Fibroblast of lung (primary cell): Measurements from ENCODE around the gene BRINP2. TPM values are rescaled to one million over a fixed set of nuclear protein-coding genes. Genes with fewer than 3 reads are reported as not detected.

Source experiments
- DNase-seq, 2 donors: peaks; one replicate each; pipeline versions ENCODE4 v3.0.0 to v3.0.0-alpha.2; 2010; ENCODE audit warnings: low read depth in 2 of 2
- H2AFZ ChIP-seq: 2 replicates; pipeline ENCODE4 v1.5.1; 2012; ENCODE audit warnings: low read length, control low read depth, inconsistent platforms
- H3K27ac ChIP-seq: 2 replicates; pipeline ENCODE4 v1.5.1; 2011; ENCODE audit warnings: low read length, control low read depth; ENCODE audit not compliant: insufficient read depth
- H3K27me3 ChIP-seq: 2 replicates; pipeline ENCODE4 v1.5.1; 2011; ENCODE audit warnings: mild to moderate bottlenecking, low read length; ENCODE audit not compliant: control insufficient read depth, insufficient read depth
- H3K36me3 ChIP-seq: 2 replicates; pipeline ENCODE4 v1.5.1; 2011; ENCODE audit warnings: low read length; ENCODE audit not compliant: control insufficient read depth, insufficient read depth
- H3K4me1 ChIP-seq: 2 replicates; pipeline ENCODE4 v1.5.1; 2011; ENCODE audit warnings: low read length; ENCODE audit not compliant: control insufficient read depth, insufficient read depth; ENCODE audit errors: extremely low read depth
- H3K4me2 ChIP-seq: 2 replicates; pipeline ENCODE4 v1.5.1; 2011; ENCODE audit warnings: low read length, control low read depth; ENCODE audit not compliant: insufficient read depth; ENCODE audit errors: extremely low read depth
- H3K4me3 ChIP-seq, 4 experiments: fragments of 200-600 bp in 1 of 4; sonication (generic) in 1 of 4; replicated peaks in 1 of 4; 2 replicates each; pipeline ENCODE4 v1.5.1; 2011 to 2016; ENCODE audit warnings: low read length in 4 of 4, low read depth in 3 of 4, mild to moderate bottlenecking in 3 of 4, control low read depth in 2 of 4, inconsistent platforms in 1 of 4, mixed read lengths in 1 of 4; ENCODE audit not compliant: insufficient read depth in 1 of 4; ENCODE audit errors: control extremely low read depth in 1 of 4
- H3K79me2 ChIP-seq: 2 replicates; pipeline ENCODE4 v1.5.1; 2012; ENCODE audit warnings: mild to moderate bottlenecking, low read length, inconsistent platforms; ENCODE audit not compliant: control insufficient read depth, insufficient read depth
- H3K9ac ChIP-seq: 2 replicates; pipeline ENCODE4 v1.5.1; 2011; ENCODE audit warnings: mild to moderate bottlenecking, low read length, control low read depth; ENCODE audit not compliant: insufficient read depth
- H3K9me3 ChIP-seq: 2 replicates; pipeline ENCODE4 v1.5.1; 2012; ENCODE audit warnings: low read depth, low read length; ENCODE audit not compliant: control insufficient read depth, insufficient read depth
- H4K20me1 ChIP-seq: 2 replicates; pipeline ENCODE4 v1.5.1; 2011; ENCODE audit warnings: low read length; ENCODE audit not compliant: control insufficient read depth, insufficient read depth; ENCODE audit errors: extremely low read depth
- CTCF ChIP-seq, 2 donors: IDR thresholded peaks in 1 of 2; conservative IDR thresholded peaks in 1 of 2; 1 replicate in 1 of 2; 2 replicates in 1 of 2; pipeline ENCODE4 v1.5.1; 2011 to 2012; ENCODE audit warnings: low read length in 2 of 2, control low read depth in 1 of 2, inconsistent platforms in 1 of 2, low read depth in 1 of 2, mild to moderate bottlenecking in 1 of 2
- EZH2 ChIP-seq: IDR thresholded peaks from 2 replicates; pipeline ENCODE4 v1.5.1; 2012; ENCODE audit warnings: low read length, control low read depth, mild to moderate bottlenecking; ENCODE audit errors: missing control alignments
- polyA plus RNA-seq, 2 donors: library from polyadenylated mRNA; depleted of rRNA in 1 of 2; stranded (reverse) in 1 of 2; unstranded in 1 of 2; fragments of >200 nt; gene quantifications; 2 replicates each; pipeline ENCODE4 v1.2.1, GENCODE V29; 2011 to 2012; ENCODE audit warnings: missing spikeins in 1 of 2
- total RNA-seq: library from RNA; depleted of rRNA; stranded (reverse); fragments of >200 nt; gene quantifications from 2 replicates; pipeline ENCODE4 v1.2.1, GENCODE V29; 2014

Gene BRINP2
- total and polyA plus RNA-seq, 2 donors (not counting 1 experiment from before 2014, with no cell fraction given) = under 0.01 to 0.02 TPM

GRCh38 chr1:177329871-177330270 lies 159.1 kb downstream of the BRINP2 start:
- no peaks in the 10 kb centered on the region for H3K27me3 ChIP-seq
- H3K27ac ChIP-seq = no peak overlapping the region
- H3K4me3 ChIP-seq = no peak overlapping the region
- H3K9me3 ChIP-seq = no peaks in the 10 kb centered on the region
- no peak overlapping the region for H3K9ac ChIP-seq
- H2AFZ ChIP-seq = no peak overlapping the region
- H3K36me3 ChIP-seq = no peaks in the 10 kb centered on the region
- no peak overlapping the region for H3K4me2 ChIP-seq
- H4K20me1 ChIP-seq = no peaks in the 10 kb centered on the region
- DNase-seq = no peak
- no peaks in the 10 kb centered on the region for H3K79me2 ChIP-seq
- TF ChIP-seq EZH2 = no peak
- no peak for TF ChIP-seq CTCF (conservative IDR thresholded peaks at IDR 0.05 in 1 of 2, IDR thresholded peaks at IDR 0.05 in 1 of 2; ENCODE audit: low read depth in 1 of 2, low read length in 2 of 2)
- no peaks in the 10 kb centered on the region for H3K4me1 ChIP-seq

Other genes starting within 250 kb of the BRINP2 start
- gene ASTN1, start 6.2 kb upstream of the BRINP2 start, total RNA-seq = under 0.01 and 0.17 TPM in 2 replicates
- gene ASTN1, start 6.2 kb upstream of the BRINP2 start, polyA plus RNA-seq = 0.06 and 0.15 TPM in 2 replicates